ENCODE results near the gene RAP1B.

DNA sequence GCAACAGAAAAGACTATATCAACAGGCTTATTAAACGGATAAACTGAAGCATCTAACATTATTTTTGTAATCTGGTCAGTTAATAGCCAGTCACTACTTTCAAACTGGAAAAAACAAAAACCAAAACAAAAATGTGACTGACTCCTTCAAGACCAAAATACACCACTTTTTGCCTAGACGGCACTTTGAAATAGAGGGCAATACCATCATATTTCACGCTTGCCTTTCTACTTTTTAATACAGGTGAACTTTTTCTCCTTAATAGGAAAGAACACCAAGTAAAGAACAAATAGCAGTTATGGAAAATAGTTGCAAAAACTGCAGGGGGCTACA, 75.5 kb downstream of the RAP1B start:
- no peak for TF ChIP-seq POLR2A (IDR thresholded peaks at IDR 0.05)
- TF ChIP-seq, protein P1, sequence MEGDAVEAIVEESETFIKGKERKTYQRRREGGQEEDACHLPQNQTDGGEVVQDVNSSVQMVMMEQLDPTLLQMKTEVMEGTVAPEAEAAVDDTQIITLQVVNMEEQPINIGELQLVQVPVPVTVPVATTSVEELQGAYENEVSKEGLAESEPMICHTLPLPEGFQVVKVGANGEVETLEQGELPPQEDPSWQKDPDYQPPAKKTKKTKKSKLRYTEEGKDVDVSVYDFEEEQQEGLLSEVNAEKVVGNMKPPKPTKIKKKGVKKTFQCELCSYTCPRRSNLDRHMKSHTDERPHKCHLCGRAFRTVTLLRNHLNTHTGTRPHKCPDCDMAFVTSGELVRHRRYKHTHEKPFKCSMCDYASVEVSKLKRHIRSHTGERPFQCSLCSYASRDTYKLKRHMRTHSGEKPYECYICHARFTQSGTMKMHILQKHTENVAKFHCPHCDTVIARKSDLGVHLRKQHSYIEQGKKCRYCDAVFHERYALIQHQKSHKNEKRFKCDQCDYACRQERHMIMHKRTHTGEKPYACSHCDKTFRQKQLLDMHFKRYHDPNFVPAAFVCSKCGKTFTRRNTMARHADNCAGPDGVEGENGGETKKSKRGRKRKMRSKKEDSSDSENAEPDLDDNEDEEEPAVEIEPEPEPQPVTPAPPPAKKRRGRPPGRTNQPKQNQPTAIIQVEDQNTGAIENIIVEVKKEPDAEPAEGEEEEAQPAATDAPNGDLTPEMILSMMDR (IDR thresholded peaks at IDR 0.05) = no peak

Data from prostate gland (tissue), 2 donors.